Kidney capillary endothelial cell (primary cell): Measurements from ENCODE around the gene CNTNAP2.

ENCODE experiments used
- DNase-seq: peaks from one replicate; pipeline ENCODE4 v3.0.0-alpha.2; 2018; ENCODE audit warnings: low spot score

Gene CNTNAP2

GRCh38 chr7:147136352-147136751 is 1019.8 kb downstream of the CNTNAP2 start:
- DNase-seq = no peak

- no peak for DNase-seq
Observed at GRCh38 chr7:147145194-147145593, 1028.6 kb downstream of the CNTNAP2 start.

- no peak for DNase-seq
Observed at GRCh38 chr7:147146169-147146568, 1029.6 kb downstream of the CNTNAP2 start.

GRCh38 chr7:147151661-147152060 is 1035.1 kb downstream of the CNTNAP2 start:
- DNase-seq = no peak

GRCh38 chr7:147153571-147153970 is 1037.0 kb downstream of the CNTNAP2 start:
- DNase-seq = no peak

- no peak for DNase-seq
Observed at GRCh38 chr7:147161405-147161804, 1044.8 kb downstream of the CNTNAP2 start.

GRCh38 chr7:147170341-147171012 is 1053.9 kb downstream of the CNTNAP2 start:
- no peak for DNase-seq

GRCh38 chr7:147171013-147171391 is 1054.4 kb downstream of the CNTNAP2 start:
- no peak for DNase-seq

GRCh38 chr7:147173883-147174282 is 1057.3 kb downstream of the CNTNAP2 start:
- no peak for DNase-seq

- no peak for DNase-seq
Observed at GRCh38 chr7:147182874-147183273, 1066.3 kb downstream of the CNTNAP2 start.

- DNase-seq = no peak
Observed at GRCh38 chr7:147183276-147183675, 1066.7 kb downstream of the CNTNAP2 start.

- DNase-seq = no peak
Observed at GRCh38 chr7:147188467-147188866, 1071.9 kb downstream of the CNTNAP2 start.

GRCh38 chr7:147193476-147193875 is 1076.9 kb downstream of the CNTNAP2 start:
- DNase-seq = no peak

- no peak for DNase-seq
Observed at GRCh38 chr7:147196481-147196880, 1079.9 kb downstream of the CNTNAP2 start.

- DNase-seq = no peak
Observed at GRCh38 chr7:147197006-147197405, 1080.4 kb downstream of the CNTNAP2 start.

- DNase-seq = no peak
Observed at GRCh38 chr7:147199868-147200267, 1083.3 kb downstream of the CNTNAP2 start.

- DNase-seq = no peak
Observed at GRCh38 chr7:147207988-147208387, 1091.4 kb downstream of the CNTNAP2 start.

- DNase-seq = no peak
Observed at GRCh38 chr7:147231275-147231674, 1114.7 kb downstream of the CNTNAP2 start.

GRCh38 chr7:147235645-147236382 is 1119.2 kb downstream of the CNTNAP2 start:
- DNase-seq = no peak

- no peak for DNase-seq
Observed at GRCh38 chr7:147240468-147240867, 1123.9 kb downstream of the CNTNAP2 start.

GRCh38 chr7:147245274-147245673 is 1128.7 kb downstream of the CNTNAP2 start:
- DNase-seq = peak; percentile 1

- DNase-seq = no peak
Observed at GRCh38 chr7:147249956-147250355, 1133.4 kb downstream of the CNTNAP2 start.

- DNase-seq = no peak
Observed at GRCh38 chr7:147251751-147252325, 1135.2 kb downstream of the CNTNAP2 start.
